Skin of body (tissue), 2 donors: Measurements from ENCODE around the gene FZD2. TPM values are rescaled to one million over a fixed set of nuclear protein-coding genes. Genes with fewer than 3 reads are reported as not detected.
"Not testable (repeated sequence)": the region's sequence is repeated elsewhere in the genome, so short reads cannot be mapped to it uniquely, and the experiment has no call there.

Experiments
- DNase-seq: peaks from one replicate; lab custom pipeline; 2025; lab: John Stamatoyannopoulos, UW
- total RNA-seq: library from RNA; depleted of rRNA; stranded (reverse); fragments of >200 nt; gene quantifications from one replicate; pipeline ENCODE4 v1.2.3, GENCODE V29; 2014

The FZD2 gene
- total RNA-seq: 5.7 TPM

GRCh38 chr17:44556832-44557606 is at the start of gene FZD2:
FZD2 (plus strand) TSS chr17:44557484; CDS start chr17:44557689, 205 bp downstream.
- DNase-seq: peak; percentile 98

GRCh38 chr17:44511241-44512134 is 45.8 kb upstream of the FZD2 start:
- not testable (repeated sequence) for DNase-seq

DNA sequence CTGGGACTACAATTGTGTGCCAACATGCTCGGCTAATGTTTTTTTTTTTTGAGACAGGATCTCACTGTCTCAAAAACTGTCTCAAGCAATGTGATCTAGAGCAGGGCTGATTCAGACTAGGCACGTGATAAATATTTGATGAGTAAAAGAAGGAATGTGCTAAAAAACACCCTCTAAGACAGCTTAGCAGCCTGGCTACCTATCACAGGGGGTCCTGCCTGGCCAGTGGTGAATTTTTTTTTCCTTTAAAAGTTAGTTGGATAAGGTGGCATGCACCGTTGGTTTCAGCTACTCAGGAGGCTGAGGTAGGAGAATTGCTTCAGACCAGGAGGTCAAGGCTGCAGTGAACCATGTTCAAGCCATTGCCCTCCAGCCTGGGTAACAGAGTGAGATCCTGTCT is 39.3 kb upstream of the FZD2 start:
- no peak for DNase-seq

- no peak for DNase-seq
Observed at GRCh38 chr17:44522883-44523671, 34.2 kb upstream of the FZD2 start.

- no peak for DNase-seq
Observed at GRCh38 chr17:44523672-44523972, 33.7 kb upstream of the FZD2 start.

DNA sequence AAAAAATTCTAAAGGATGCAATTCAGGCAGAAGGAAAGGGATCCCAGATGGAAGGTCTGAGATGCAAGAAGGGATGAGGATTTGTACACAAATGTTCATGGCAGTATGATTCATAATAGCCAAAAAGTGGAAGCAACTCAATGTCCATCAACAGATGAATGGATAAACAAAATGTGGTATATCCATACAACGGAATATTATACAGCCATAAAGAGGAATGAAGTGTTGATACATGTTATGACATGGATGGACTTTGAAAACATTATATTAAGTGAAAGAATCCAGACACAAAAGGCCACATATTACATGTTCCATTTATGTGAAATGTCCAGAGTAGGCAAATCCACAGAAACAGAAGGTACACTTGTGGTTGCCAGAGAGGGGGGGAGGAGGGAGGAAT is 30.2 kb upstream of the FZD2 start:
- no peak for DNase-seq

DNA sequence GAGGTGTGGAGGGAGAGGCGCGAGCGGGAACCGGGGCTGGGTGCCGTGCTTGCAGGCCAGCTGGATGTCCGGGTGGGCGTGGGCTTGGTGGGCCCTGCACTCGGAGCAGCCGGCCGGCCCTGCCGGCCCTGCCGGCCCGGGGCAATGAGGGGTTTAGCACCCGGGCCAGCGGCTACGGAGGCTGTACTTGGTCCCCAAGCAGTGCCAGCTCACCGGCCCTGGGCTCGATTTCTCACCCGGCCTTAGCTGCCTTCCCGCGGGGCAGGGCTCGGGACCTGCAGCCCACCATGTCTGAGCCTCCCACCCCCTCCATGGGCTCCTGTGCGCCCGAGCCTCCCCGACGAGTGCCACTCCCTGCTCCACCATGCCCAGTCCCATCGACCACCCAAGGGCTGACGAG is 29.3 kb upstream of the FZD2 start:
- no peak for DNase-seq

DNA sequence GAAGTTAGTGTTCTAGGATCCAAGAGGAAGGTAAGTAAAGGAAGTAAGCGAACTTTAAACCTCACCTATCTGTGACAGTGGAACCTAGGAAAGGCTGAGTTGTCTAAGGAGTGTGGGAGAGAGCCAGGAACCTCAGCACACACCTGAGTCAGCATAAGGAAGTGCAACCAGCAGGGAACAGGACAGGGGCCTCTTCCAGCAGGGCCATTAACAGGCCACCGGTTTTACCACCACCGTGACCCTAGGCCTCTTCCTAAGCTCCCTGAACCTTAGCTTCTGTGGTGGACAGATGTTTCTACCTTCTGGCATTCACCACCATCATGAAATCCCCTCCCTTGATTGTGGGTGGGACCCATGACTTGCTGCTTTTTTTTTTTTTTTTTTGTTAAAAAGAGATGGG is 27.4 kb upstream of the FZD2 start:
- no peak for DNase-seq

GRCh38 chr17:44530896-44531418 is 26.3 kb upstream of the FZD2 start:
- DNase-seq: no peak

DNA sequence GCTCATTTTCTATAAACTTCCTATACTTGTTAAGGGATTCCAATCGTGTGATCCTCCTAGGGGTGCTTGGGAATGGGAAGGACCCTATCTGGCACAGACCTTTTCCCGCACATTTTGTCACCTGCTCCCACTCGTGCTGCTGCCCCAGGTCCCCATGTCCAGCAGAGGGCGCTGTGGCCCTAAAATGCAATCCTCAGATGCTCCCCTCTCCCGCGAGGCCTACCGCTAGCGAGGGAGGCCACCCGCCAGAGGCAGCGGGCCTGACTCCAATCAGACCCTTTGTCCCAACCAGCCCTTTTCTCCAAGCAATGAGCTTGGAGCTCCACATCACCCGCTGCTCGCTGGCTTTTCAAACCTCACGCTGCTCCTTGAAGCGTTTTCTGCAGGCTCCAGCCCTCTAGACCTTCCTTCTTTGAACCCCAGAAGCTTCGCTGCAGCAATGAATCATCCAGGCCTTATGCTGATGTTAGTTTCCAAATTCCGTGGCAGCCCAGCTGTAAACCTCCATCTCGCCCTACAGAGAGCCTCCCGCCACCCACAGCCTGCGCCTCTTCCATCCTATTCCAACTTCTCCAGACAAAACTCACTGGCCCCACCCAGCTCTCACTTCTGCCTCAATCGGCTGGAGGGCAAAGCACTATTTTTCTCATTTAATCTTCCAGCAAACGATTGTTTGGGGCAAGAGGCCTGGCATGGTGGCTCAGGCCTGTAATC is 23.6 kb upstream of the FZD2 start:
- DNase-seq: peak; percentile 88

GRCh38 chr17:44536090-44536953 is 21.0 kb upstream of the FZD2 start:
- DNase-seq: peak; percentile 26

GRCh38 chr17:44537922-44538321 is 19.4 kb upstream of the FZD2 start:
- DNase-seq: not testable (repeated sequence)

- DNase-seq: no peak
Observed at GRCh38 chr17:44539673-44540072, 17.6 kb upstream of the FZD2 start.

DNA sequence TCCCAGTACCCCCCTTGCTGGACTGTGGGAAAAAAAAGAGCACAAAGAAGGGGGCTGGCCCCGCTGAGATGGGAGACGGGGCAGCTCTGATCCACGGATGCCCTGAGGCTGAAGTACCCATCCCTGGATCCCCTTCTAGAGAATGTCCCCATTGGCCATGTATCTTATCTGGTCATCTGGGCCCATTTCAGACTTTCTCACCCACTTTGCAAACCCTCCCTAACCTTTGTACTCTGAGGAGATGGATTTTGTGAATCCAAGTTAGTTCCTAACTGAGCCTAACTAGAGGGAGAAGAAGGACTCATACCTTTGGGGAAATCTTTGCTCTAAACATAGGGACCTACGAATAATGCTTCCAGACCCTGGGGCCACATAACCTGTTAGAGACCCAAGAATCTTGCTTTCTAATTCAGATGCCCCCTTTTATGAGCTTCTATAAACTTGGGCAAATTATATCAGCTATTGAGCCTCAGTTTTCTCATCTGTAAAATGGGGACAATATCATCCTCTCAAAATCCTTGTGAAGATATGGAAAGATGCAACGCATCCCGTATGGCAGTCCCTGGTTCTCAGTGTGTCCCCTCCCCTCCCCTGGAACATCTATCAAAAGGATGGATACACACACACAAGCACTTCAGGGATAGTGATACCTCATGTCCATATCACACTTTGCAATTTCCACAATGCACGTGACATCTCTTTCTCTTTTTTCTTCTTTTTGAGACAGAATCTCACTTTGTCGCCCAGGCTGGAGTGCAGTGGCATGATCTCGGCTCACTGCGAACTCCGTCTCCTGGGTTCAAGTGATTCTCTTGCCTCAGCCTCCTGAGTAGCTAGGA is 16.8 kb upstream of the FZD2 start:
- no peak for DNase-seq

- DNase-seq: no peak
Observed at GRCh38 chr17:44541884-44542581, 15.3 kb upstream of the FZD2 start.

DNA sequence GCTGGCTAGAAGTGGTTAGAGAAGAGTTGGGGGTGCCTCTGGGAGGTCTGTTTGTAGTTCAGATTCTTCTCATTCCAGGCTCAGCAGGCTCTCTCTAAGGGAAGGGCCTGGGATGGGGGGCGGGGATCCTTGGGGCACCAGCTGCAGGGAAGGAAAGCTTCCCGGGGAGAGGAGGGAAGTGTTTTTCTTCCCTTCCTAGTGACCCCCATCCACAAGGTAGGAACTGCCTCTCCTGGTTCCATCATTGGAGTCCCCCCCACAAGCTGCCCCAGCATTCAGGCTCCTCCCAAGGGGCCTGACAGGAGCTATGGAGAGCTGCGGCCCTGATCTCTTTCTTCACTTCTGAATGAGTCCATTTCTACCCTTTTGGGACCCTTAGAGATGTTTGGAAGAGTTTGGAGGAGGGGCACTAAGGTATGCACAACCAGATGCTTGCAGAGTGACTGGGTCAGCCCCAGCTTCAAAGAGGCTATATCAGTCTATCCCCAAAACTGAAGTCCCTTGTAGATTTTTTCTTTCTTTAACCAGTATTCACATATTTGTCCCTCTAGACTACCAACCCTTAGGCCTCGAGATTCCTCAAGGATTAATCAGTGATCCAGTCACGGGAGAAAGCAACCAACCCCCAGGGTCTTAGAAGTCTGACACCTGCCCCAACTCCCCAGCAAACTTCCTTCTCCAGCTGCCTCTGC is 13.9 kb upstream of the FZD2 start:
- DNase-seq: peak; percentile 37

DNA sequence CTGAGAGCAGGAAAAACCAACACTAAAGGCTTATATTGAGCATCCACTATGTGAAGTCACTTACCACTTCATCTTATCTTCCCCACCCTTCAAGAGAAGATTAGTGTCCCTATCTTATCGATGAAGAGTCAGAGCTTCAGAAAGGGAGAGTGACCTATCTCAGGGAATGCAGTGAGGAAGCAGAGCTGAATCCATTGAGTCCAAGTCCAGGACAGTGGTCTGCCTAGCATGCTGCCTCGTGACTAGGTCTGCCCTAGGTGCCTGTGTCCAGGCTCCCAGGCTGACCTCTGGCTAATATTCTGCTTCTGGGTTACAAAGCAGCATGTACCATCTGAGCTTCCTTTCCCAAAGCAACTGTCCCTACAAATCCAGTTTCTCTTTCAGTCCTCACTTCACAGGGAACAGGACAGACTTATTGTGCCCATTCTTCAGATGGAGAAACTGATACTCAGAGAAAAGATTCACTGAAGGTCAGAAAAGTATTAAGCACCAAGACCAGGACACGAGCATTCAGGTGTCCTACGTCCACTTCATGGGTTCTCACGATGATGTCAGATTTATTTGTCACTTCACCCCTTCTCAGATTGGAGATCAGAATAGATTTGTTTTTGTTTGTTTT is 13.3 kb upstream of the FZD2 start:
- DNase-seq: no peak
